Ishikawa (cell line): ENCODE results near the gene SHC1.

Source experiments
- CEBPB ChIP-seq: IDR thresholded peaks from 2 replicates; pipeline ENCODE4 v1.6.1; 2012
- CREB1 ChIP-seq: IDR thresholded peaks from 2 replicates; pipeline ENCODE4 v1.6.1; 2012; ENCODE audit warnings: low read depth
- EP300 ChIP-seq: IDR thresholded peaks from 2 replicates; pipeline ENCODE4 v1.6.1; 2012; ENCODE audit warnings: borderline replicate concordance
- FOXM1 ChIP-seq: IDR thresholded peaks from 2 replicates; pipeline ENCODE4 v1.6.1; 2012; ENCODE audit warnings: low read depth, borderline replicate concordance
- MAX ChIP-seq: IDR thresholded peaks from 2 replicates; pipeline ENCODE4 v1.6.1; 2012
- NFIC ChIP-seq: IDR thresholded peaks from 2 replicates; pipeline ENCODE4 v1.6.1; 2012
- RAD21 ChIP-seq: IDR thresholded peaks from 2 replicates; pipeline ENCODE4 v1.6.1; 2012; ENCODE audit warnings: low read depth
- TAF1 ChIP-seq: IDR thresholded peaks from 2 replicates; pipeline ENCODE4 v1.6.1; 2012; ENCODE audit warnings: low read depth, mild to moderate bottlenecking
- TEAD4 ChIP-seq: IDR thresholded peaks from 2 replicates; pipeline ENCODE4 v1.6.1; 2012
- USF1 ChIP-seq: IDR thresholded peaks from 2 replicates; pipeline ENCODE4 v1.6.1; 2012
- YY1 ChIP-seq: IDR thresholded peaks from 2 replicates; pipeline ENCODE4 v1.6.1; 2012; ENCODE audit warnings: low read depth
- ZBTB7A ChIP-seq: IDR thresholded peaks from 2 replicates; pipeline ENCODE4 v1.6.1; 2012; ENCODE audit warnings: low read depth

- TF ChIP-seq EP300 (no peak), ZBTB7A (no peak), USF1 (no peak), FOXM1 (no peak), RAD21 (no peak), TEAD4 (no peak), MAX (no peak), YY1 (no peak), NFIC (no peak), TAF1 (no peak), CEBPB (no peak), CREB1 (no peak)
These were observed 38.7 kb upstream of the SHC1 start for GRCh38 chr1:155009221-155009711.
